Mesendoderm (in vitro differentiated cells): ENCODE results near the gene APOL6.
"Not testable (repeated sequence)": the region's sequence is repeated elsewhere in the genome, so short reads cannot be mapped to it uniquely, and the experiment has no call there.

ENCODE experiments used
- DNase-seq: peaks from one replicate; pipeline ENCODE4 v3.0.0; 2013
- H2AK5ac ChIP-seq: 2 replicates; pipeline ENCODE4 v1.6.1; 2013; ENCODE audit warnings: low read length, inconsistent platforms
- H2BK120ac ChIP-seq: 2 replicates; pipeline ENCODE4 v1.6.1; 2013; ENCODE audit warnings: low read depth, mild to moderate bottlenecking, low read length, moderate library complexity, mixed read lengths
- H2BK15ac ChIP-seq: replicated peaks from 2 replicates; pipeline ENCODE4 v1.6.1; 2013; ENCODE audit warnings: low read depth, mild to moderate bottlenecking, moderate library complexity
- H2BK5ac ChIP-seq: 2 replicates; pipeline ENCODE4 v1.6.1; 2013; ENCODE audit warnings: low read length, inconsistent platforms
- H3K18ac ChIP-seq: 2 replicates; pipeline ENCODE4 v1.6.1; 2013; ENCODE audit warnings: mild to moderate bottlenecking, low read length, mixed read lengths
- H3K23ac ChIP-seq: one replicate; pipeline ENCODE4 v1.6.1; 2013; ENCODE audit warnings: low read length
- H3K27ac ChIP-seq: 2 replicates; pipeline ENCODE4 v1.5.1; 2013; ENCODE audit warnings: low read depth, mild to moderate bottlenecking, inconsistent platforms, low read length, moderate library complexity
- H3K27me3 ChIP-seq: 2 replicates; pipeline ENCODE4 v1.6.1; 2013; ENCODE audit warnings: low read length, control low read depth, mild to moderate bottlenecking, inconsistent platforms; ENCODE audit not compliant: insufficient read depth, poor library complexity
- H3K36me3 ChIP-seq: 2 replicates; pipeline ENCODE4 v1.6.1; 2013; ENCODE audit warnings: low read length, inconsistent platforms; ENCODE audit not compliant: control insufficient read depth, insufficient read depth
- H3K4ac ChIP-seq: one replicate; pipeline ENCODE4 v1.6.1; 2013; ENCODE audit warnings: low read depth, mild to moderate bottlenecking, low read length, moderate library complexity
- H3K4me1 ChIP-seq: 2 replicates; pipeline ENCODE4 v1.6.1; 2013; ENCODE audit warnings: low read depth, low read length, inconsistent platforms; ENCODE audit not compliant: control insufficient read depth
- H3K4me2 ChIP-seq: 2 replicates; pipeline ENCODE4 v1.6.1; 2013; ENCODE audit warnings: low read length
- H3K4me3 ChIP-seq: 2 replicates; pipeline ENCODE4 v1.5.1; 2013; ENCODE audit warnings: mild to moderate bottlenecking, low read length
- H3K56ac ChIP-seq: one replicate; pipeline ENCODE4 v1.6.1; 2013; ENCODE audit warnings: low read length
- H3K79me1 ChIP-seq: 2 replicates; pipeline ENCODE4 v1.6.1; 2013; ENCODE audit warnings: low read length, inconsistent platforms
- H3K79me2 ChIP-seq: 2 replicates; pipeline ENCODE4 v1.6.1; 2013; ENCODE audit warnings: mild to moderate bottlenecking, low read length; ENCODE audit not compliant: control insufficient read depth, insufficient read depth
- H3K9ac ChIP-seq: 2 replicates; pipeline ENCODE4 v1.6.1; 2013; ENCODE audit warnings: low read length, inconsistent platforms
- H4K5ac ChIP-seq: one replicate; pipeline ENCODE4 v1.6.1; 2013; ENCODE audit warnings: low read length
- H4K8ac ChIP-seq: one replicate; pipeline ENCODE4 v1.6.1; 2013; ENCODE audit warnings: low read depth, mild to moderate bottlenecking, control low read depth, low read length, moderate library complexity
- WGBS: extraction: QIAGEN DNeasy Blood & Tissue Kit; methylation state at CpG from one replicate; pipeline ENCODE4 v1.1.7; 2013; ENCODE audit warnings: low lambda C conversion rate, missing lambda C conversion rate; ENCODE audit not compliant: insufficient coverage; ENCODE audit errors: extremely low coverage; 5-methylcytosine and 5-hydroxymethylcytosine counted together

The APOL6 gene

DNA sequence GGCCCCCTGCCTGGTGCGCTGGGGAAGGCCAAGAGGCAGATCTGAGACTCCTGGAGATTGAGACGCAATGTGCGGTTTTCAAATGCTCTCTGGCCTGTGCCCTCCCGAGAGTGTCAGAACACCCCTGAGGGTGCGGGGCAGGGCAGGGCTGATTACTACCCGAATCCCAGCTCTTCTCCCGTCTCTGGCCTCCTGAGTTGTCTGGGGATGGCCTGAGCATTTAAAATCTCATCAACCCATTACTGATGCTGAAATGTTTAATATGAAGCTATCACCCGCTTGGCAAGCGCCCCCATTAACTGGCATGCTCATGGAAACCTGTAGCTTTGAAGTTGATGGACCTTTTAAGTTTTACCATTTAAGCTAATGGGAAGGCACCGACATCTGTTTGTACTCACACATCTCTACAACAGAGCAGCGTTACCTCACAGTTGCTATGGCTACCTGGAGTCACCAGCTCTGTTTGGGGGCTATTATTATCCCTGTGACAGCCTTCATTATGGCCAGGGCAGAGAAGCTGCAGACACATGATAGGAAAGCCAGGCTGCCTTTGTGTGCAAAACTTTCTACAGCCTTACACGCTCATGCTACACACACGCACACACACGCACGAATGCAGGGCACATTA, 27.5 kb upstream of the APOL6 start:
- H3K4me3 ChIP-seq, result no peak overlapping the region
- H2BK15ac ChIP-seq, result no peak overlapping the region
- H3K27ac ChIP-seq, result no peak overlapping the region
- no peaks in the 10 kb centered on the region for H3K4me1 ChIP-seq
- H2AK5ac ChIP-seq, result no peak overlapping the region
- H3K36me3 ChIP-seq, result no peaks in the 10 kb centered on the region
- no peak overlapping the region for H2BK5ac ChIP-seq
- no peak overlapping the region for H3K9ac ChIP-seq
- H3K56ac ChIP-seq, result no peak overlapping the region
- H3K79me2 ChIP-seq, result no peaks in the 10 kb centered on the region
- no peak overlapping the region for H4K5ac ChIP-seq
- peak; percentile 75 for DNase-seq
- no peaks in the 10 kb centered on the region for H3K79me1 ChIP-seq
- no peak overlapping the region for H3K4ac ChIP-seq
- H3K18ac ChIP-seq, result no peak overlapping the region
- H4K8ac ChIP-seq, result no peak overlapping the region
- no peak overlapping the region for H3K23ac ChIP-seq
- no peak overlapping the region for H2BK120ac ChIP-seq
- no peak overlapping the region for H3K4me2 ChIP-seq
- H3K27me3 ChIP-seq, result no peaks in the 10 kb centered on the region
- WGBS, result no CpG with 5 or more reads among the region's 15 CpGs

DNA sequence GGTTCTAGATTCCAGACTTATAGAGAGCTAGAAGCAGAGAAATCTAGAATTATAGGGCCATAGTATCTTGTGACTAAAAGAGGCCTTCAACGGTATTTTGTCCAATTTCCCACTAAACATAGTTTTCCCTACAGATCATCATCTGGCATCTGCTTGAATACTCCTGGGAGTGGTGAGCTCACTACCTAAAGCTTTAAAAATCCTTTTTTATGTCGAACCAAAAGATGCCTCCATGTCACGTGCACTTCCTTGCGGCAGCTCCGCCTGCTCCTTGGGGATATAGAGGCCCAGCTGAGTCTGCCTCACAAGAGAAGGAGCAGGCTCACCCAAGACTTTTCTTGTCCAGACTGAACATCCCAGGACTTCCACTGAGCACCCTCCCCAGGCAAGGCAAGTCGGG, 26.8 kb upstream of the APOL6 start:
- Histone ChIP-seq H3K4me3 (no peak overlapping the region), H3K79me2 (no peaks in the 10 kb centered on the region), H3K23ac (no peak overlapping the region), H3K27ac (no peak overlapping the region), H3K4me2 (no peak overlapping the region), H3K27me3 (no peaks in the 10 kb centered on the region), H4K8ac (no peak overlapping the region), H3K18ac (no peak overlapping the region), H3K79me1 (no peaks in the 10 kb centered on the region), H3K4me1 (no peaks in the 10 kb centered on the region), H2BK120ac (no peak overlapping the region), H2BK15ac (no peak overlapping the region), H3K56ac (no peak overlapping the region), H3K9ac (no peak overlapping the region), H3K36me3 (no peaks in the 10 kb centered on the region), H2AK5ac (no peak overlapping the region), H4K5ac (no peak overlapping the region), H2BK5ac (no peak overlapping the region), H3K4ac (no peak overlapping the region)
- no peak for DNase-seq
- no CpG with 5 or more reads among the region's 6 CpGs for WGBS

DNA sequence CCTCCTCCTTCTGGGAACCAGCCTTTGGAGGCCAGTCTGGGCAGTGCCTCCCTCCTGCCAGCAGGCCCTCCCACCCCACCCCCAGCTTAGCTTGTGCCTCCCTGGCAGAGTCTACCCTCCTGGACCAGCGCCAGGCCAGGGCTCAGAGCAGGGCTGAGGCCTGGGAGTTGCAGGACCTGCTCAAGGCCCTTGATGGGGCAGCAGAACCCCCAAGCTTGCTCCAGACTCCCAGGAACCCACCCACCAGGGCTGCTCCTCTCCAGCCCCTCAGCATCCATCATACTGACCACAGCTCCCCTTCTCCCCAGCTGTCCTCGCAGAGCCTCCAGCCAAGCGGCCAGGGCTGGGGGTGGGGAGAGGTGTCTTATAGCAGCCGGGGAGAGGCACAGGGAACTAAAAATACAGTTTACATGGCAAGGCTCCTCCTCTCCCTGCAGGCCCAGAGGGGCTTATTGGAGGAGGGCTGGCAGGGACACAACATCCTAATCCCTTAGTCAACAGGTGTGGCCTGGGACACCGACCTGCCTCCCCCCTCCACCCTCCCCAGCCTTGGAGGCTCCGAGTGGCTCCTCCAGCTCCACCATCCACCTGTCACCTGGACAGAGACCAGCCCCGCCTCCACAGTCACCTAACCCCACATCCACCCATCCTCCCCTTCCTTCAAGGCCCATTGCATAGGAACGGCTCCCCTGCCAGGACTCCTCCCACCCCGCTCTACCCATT, 25.9 kb upstream of the APOL6 start:
- Histone ChIP-seq H3K56ac (no peak overlapping the region), H4K5ac (no peak overlapping the region), H2BK15ac (no peak overlapping the region), H3K79me1 (no peaks in the 10 kb centered on the region), H3K4me2 (no peak overlapping the region), H2BK120ac (no peak overlapping the region), H3K9ac (no peak overlapping the region), H2BK5ac (no peak overlapping the region), H4K8ac (no peak overlapping the region), H3K27me3 (no peaks in the 10 kb centered on the region), H3K4me1 (no peaks in the 10 kb centered on the region), H3K27ac (no peak overlapping the region), H3K36me3 (no peaks in the 10 kb centered on the region), H2AK5ac (no peak overlapping the region), H3K4me3 (no peak overlapping the region), H3K23ac (no peak overlapping the region), H3K18ac (no peak overlapping the region), H3K4ac (no peak overlapping the region), H3K79me2 (no peaks in the 10 kb centered on the region)
- DNase-seq, result peak; percentile 58
- WGBS, result no CpG with 5 or more reads among the region's 9 CpGs

DNA sequence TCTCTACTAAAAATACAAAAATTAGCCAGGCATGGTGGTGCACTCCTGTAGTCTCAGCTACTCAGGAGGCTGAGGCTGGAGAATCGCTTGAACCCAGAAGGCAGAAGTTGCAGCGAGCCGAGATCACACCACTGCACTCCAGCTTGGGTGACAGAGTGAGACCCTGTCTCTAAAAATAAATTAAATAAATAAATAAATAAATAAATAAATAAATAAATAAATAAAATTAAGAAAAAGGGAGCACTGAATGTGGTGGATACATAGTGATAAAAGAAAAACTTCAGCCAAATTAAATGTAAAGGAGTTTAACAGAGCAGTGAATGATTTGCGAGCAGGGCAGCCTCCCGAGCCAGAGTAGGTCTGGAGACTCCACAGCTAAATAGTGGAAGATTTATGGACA, 24.4 kb upstream of the APOL6 start:
- H3K4ac ChIP-seq, H3K9ac ChIP-seq, H2BK120ac ChIP-seq, H4K8ac ChIP-seq, H3K18ac ChIP-seq, H2BK5ac ChIP-seq, H3K4me2 ChIP-seq, H3K23ac ChIP-seq, DNase-seq, H3K79me1 ChIP-seq, H3K27me3 ChIP-seq, H3K27ac ChIP-seq, H3K36me3 ChIP-seq, H3K56ac ChIP-seq, H3K79me2 ChIP-seq, H4K5ac ChIP-seq, H3K4me3 ChIP-seq, H3K4me1 ChIP-seq, H2AK5ac ChIP-seq, H2BK15ac ChIP-seq: not testable (repeated sequence)
- no CpG with 5 or more reads among the region's 5 CpGs for WGBS

DNA sequence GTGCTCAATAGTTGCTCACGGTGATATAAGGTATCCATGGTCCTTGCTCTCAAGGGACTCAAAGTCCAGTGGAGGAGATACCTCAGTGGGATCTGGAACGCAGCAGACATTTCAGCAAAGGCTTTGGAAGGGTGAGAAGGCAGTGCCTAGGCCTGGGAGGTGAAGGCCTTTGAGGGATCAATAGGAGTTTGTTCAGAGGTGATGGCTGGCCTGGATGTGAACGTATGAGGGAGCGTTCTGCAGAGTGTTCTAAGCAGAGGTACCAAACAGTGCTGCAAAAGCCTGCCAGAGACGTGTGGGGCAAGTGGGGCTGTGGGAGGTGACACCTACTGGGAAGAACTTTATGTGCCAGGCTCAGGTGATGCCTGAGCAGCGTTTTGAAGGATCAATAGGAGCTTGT, 23.7 kb upstream of the APOL6 start:
- Histone ChIP-seq H4K8ac (no peak overlapping the region), H3K9ac (no peak overlapping the region), H3K4me2 (no peak overlapping the region), H3K79me2 (no peaks in the 10 kb centered on the region), H4K5ac (no peak overlapping the region), H2BK15ac (no peak overlapping the region), H3K23ac (no peak overlapping the region), H3K79me1 (no peaks in the 10 kb centered on the region), H3K27ac (no peak overlapping the region), H3K18ac (no peak overlapping the region), H2BK120ac (no peak overlapping the region), H3K27me3 (no peaks in the 10 kb centered on the region), H2BK5ac (no peak overlapping the region), H2AK5ac (no peak overlapping the region), H3K4me3 (no peak overlapping the region), H3K36me3 (no peaks in the 10 kb centered on the region), H3K4ac (no peak overlapping the region), H3K4me1 (no peaks in the 10 kb centered on the region), H3K56ac (no peak overlapping the region)
- no peak for DNase-seq
- no CpG with 5 or more reads among the region's 6 CpGs for WGBS
